Progenitor cell of endocrine pancreas (in vitro differentiated cells): Measurements from ENCODE around the gene POLK. TPM values are rescaled to one million over a fixed set of nuclear protein-coding genes. Genes with fewer than 3 reads are reported as not detected.
A peak's percentile ranks its signal among the peaks of the same experiment; 100 is the strongest.

Experiments used
- DNase-seq: peaks from one replicate; pipeline ENCODE4 v3.0.0; 2021; ENCODE audit warnings: low spot score; ENCODE audit not compliant: unreplicated experiment
- H3K27ac Mint-ChIP-seq: 2 replicates; pipeline ENCODE4 v1.8.0; 2021; ENCODE audit warnings: mild to moderate bottlenecking, moderate library complexity, mixed read lengths
- H3K27me3 Mint-ChIP-seq: 2 replicates; pipeline ENCODE4 v1.8.0; 2021; ENCODE audit warnings: mixed read lengths
- H3K36me3 Mint-ChIP-seq: 2 replicates; pipeline ENCODE4 v1.8.0; 2022; ENCODE audit warnings: mixed read lengths; ENCODE audit not compliant: insufficient read depth
- H3K4me1 Mint-ChIP-seq: 2 replicates; pipeline ENCODE4 v1.8.0; 2021; ENCODE audit warnings: low read depth, mixed read lengths
- H3K4me3 Mint-ChIP-seq: 2 replicates; pipeline ENCODE4 v1.8.0; 2021; ENCODE audit warnings: low read depth, mild to moderate bottlenecking, moderate library complexity, mixed read lengths
- H3K9me3 Mint-ChIP-seq: 2 replicates; pipeline ENCODE4 v1.8.0; 2021; ENCODE audit warnings: low read depth, mixed read lengths
- CTCF ChIP-seq: fragments of 200-600 bp; sonication (generic); IDR thresholded peaks from one replicate; pipeline ENCODE4 v1.5.0; 2021; ENCODE audit warnings: antibody characterized with exemption, mild to moderate bottlenecking; ENCODE audit not compliant: unreplicated experiment
- total RNA-seq: library from RNA; stranded (reverse); gene quantifications from 2 replicates; pipeline ENCODE4 v1.2.1, GENCODE V29; 2021

Gene POLK
- total RNA-seq, 1 donor from 2014 or later: 20.2 TPM

GRCh38 chr5:75612226-75612569, 100.5 kb downstream of the POLK start:
- DNase-seq: no peak
- Mint-ChIP-seq H3K27me3 (no peaks in the 10 kb centered on the region), H3K4me1 (peaks cover 20% of the 10 kb centered on the region), H3K9me3 (no peaks in the 10 kb centered on the region), H3K36me3 (peaks cover 4% of the 10 kb centered on the region), H3K27ac (no peak overlapping the region), H3K4me3 (peak overlapping the region; percentile 81)
- TF ChIP-seq CTCF: no peak

- peak overlapping the region; percentile 81 for H3K4me3 Mint-ChIP-seq
- no peak for DNase-seq
- no peaks in the 10 kb centered on the region for H3K9me3 Mint-ChIP-seq
- no peak for TF ChIP-seq CTCF
- H3K27me3 Mint-ChIP-seq: no peaks in the 10 kb centered on the region
- peaks cover 25% of the 10 kb centered on the region for H3K4me1 Mint-ChIP-seq
- H3K27ac Mint-ChIP-seq: no peak overlapping the region
- no peaks in the 10 kb centered on the region for H3K36me3 Mint-ChIP-seq
Observed at GRCh38 chr5:75612901-75613300, 101.2 kb downstream of the POLK start.

DNA sequence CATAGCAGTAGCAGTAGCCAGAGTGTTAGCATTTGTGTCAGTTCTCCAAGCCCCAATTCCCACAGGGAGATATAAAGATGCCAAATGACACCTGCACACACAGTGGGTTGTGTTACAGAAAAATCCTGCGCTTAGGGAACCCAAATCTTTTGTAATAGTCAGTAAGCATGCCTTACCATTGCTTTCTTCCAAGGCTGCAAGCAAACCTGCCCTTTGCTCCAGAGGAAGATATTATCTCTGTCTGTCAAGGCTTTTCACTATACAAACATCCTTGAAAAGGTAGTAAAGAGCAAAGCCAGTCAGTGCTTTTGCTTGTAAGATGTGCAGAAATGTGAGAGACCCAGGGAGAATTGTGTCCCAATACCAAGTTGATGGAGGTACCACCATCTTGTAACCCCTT, 102.5 kb downstream of the POLK start:
- no peaks in the 10 kb centered on the region for H3K9me3 Mint-ChIP-seq
- no peak for DNase-seq
- no peak for TF ChIP-seq CTCF
- H3K4me3 Mint-ChIP-seq: no peak overlapping the region
- H3K4me1 Mint-ChIP-seq: peaks cover 25% of the 10 kb centered on the region
- no peaks in the 10 kb centered on the region for H3K36me3 Mint-ChIP-seq
- H3K27ac Mint-ChIP-seq: no peak overlapping the region
- no peaks in the 10 kb centered on the region for H3K27me3 Mint-ChIP-seq

DNA sequence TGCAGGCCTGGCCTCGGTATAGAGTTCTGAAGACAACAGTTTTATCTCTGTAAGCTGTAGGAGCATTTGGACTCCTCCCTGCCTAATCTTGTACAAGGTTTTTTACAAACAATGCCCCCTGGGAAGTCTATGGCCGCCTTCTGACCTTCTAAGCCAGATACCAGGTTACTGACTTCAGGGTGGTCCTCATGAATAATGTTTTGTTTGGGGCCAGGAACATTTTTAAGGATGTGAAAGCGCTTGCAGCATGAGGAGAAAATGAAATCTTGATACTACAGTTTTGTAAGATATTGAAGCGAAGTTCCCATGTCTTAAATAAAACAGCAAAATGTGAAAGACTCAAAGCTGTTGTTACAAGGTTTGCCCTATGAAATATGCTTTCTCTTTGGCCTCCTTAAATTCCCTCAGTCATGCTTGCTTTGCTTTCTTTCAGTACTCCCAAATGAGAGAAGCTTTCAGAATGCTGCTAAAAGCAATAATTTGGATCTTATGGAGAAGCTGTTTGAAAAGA, 104.7 kb downstream of the POLK start:
- Mint-ChIP-seq H3K27ac (peak overlapping the region; percentile 35), H3K4me3 (no peak overlapping the region), H3K9me3 (no peaks in the 10 kb centered on the region), H3K36me3 (no peaks in the 10 kb centered on the region), H3K4me1 (peaks cover 26% of the 10 kb centered on the region), H3K27me3 (no peaks in the 10 kb centered on the region)
- no peak for TF ChIP-seq CTCF
- DNase-seq: no peak

GRCh38 chr5:75616971-75617621, 105.4 kb downstream of the POLK start:
- no peaks in the 10 kb centered on the region for H3K9me3 Mint-ChIP-seq

More at GRCh38 chr5:75616971-75617621, 105.4 kb downstream of the POLK start:
- H3K27ac Mint-ChIP-seq: peak overlapping the region; percentile 35
- no peak for TF ChIP-seq CTCF
- peaks cover 28% of the 10 kb centered on the region for H3K4me1 Mint-ChIP-seq
- no peak for DNase-seq
- H3K27me3 Mint-ChIP-seq: no peaks in the 10 kb centered on the region
- no peak overlapping the region for H3K4me3 Mint-ChIP-seq
- H3K36me3 Mint-ChIP-seq: no peaks in the 10 kb centered on the region
